Eye (tissue), 1 donor: ENCODE measurements around the gene PPFIA3.
A peak's percentile ranks its signal among the peaks of the same experiment; 100 is the strongest.
"Not testable (repeated sequence)": the region's sequence is repeated elsewhere in the genome, so short reads cannot be mapped to it uniquely, and the experiment has no call there.

ENCODE experiments used
- DNase-seq: peaks from one replicate; pipeline ENCODE4 v3.0.0-alpha.2; 2015

The PPFIA3 gene

DNA sequence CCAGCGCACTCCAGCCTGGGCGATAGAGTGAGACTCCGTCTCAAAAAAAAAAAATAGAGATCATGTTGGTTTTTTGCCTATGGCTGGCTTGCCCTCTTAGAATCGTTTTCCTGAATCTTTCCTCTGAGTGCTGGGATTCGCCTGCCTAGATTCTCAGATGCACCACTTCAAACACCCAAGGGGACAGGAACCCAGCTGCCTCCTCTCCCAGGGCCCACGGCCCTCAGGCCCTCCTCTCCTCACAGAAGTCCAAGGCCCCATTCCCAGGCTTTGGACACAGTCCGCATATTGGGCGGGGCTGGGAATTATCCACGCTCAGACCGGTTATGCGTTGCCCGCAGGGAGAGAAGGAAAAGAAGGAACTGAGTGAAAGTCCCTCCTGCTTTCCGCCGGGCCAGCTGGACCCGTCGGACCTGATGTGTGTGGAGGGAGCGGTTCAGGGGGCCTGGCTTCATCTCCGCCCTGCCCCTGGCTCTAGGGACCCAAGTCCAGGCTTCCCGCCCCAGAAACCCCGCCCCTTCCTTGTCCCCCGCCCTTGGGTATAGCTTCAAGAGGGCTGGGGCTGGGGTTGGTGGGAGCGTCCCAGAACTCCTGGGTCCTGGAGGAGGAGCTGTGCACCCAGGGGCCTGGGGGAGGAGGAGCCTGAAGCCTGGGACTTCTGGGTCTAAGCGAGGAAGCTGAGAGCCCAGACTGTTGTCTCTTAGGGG, 5.8 kb downstream of the PPFIA3 start:
- DNase-seq, result peak; percentile 51

- no peak for DNase-seq
Measured at GRCh38 chr19:49126575-49126974, 7.2 kb downstream of the PPFIA3 start.

DNA sequence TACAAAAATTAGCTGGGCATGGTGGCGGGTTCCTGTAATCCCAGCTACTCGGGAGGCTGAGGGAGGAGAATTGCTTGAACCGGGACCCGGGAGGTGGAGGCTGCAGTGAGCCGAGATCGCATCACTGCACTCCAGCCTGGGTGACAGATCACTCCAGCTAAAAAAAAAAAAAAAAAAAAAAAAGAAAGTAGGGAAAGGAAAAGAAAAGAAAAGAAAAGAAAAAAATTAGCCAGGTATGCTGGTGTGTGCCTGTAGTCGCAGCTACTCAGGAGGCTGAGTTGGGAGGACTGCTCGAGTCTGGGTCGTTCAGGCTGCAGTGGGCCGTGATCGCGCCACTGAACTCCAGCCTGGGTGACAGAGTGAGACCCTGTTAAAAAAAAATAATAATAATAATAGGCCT, 7.9 kb downstream of the PPFIA3 start:
- not testable (repeated sequence) for DNase-seq

- DNase-seq, result peak; percentile 99
Measured at GRCh38 chr19:49127674-49128544, 8.6 kb downstream of the PPFIA3 start.

DNA sequence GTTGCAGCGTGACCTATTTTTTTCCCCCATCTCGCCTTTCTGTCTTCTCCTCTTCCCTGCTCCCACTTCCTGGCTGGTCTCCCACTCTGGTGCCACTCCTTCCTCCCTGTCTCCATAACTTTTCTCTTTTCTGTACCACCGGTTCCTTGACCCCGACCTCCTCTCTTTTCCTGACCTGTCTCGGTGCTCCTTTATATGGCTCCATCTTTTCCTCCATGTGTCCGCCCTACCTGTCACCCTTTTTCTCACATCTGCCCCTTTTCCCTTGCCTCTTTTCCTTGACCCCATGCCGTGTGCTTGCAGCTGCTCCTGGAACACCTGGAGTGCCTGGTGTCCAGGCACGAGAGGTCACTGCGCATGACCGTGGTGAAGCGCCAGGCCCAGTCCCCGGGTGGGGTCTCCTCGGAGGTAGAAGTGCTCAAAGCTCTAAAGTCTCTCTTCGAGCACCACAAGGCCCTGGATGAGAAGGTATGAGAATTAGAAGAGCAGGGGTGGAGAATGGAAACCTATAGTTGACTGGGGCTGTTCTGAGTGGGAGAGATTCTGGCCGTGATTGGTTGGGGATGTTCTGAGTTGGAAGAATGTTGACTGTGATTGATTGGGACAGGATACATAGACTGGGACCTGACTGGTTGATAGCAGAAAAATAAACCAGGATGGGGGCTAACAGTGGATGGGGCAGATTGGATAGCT, 9.3 kb downstream of the PPFIA3 start:
- DNase-seq, result no peak

DNA sequence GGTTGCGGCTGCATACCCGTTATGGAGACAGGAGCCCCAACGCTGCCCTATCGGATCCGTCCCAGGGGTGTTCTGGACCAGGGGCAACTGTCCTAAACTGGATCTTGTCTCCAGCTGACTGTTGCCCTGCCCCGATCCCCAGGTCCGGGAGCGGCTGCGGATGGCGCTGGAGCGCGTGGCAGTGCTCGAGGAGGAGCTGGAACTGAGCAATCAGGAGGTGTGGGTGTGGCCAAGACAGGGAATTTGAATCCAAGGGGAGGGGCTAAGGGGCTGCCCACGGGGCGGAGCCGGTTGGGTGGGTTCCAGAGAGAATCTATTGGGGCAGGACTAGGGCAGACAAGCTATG, 9.9 kb downstream of the PPFIA3 start:
- DNase-seq, result no peak

GRCh38 chr19:49130325-49130724, 11.0 kb downstream of the PPFIA3 start:
- no peak for DNase-seq

DNA sequence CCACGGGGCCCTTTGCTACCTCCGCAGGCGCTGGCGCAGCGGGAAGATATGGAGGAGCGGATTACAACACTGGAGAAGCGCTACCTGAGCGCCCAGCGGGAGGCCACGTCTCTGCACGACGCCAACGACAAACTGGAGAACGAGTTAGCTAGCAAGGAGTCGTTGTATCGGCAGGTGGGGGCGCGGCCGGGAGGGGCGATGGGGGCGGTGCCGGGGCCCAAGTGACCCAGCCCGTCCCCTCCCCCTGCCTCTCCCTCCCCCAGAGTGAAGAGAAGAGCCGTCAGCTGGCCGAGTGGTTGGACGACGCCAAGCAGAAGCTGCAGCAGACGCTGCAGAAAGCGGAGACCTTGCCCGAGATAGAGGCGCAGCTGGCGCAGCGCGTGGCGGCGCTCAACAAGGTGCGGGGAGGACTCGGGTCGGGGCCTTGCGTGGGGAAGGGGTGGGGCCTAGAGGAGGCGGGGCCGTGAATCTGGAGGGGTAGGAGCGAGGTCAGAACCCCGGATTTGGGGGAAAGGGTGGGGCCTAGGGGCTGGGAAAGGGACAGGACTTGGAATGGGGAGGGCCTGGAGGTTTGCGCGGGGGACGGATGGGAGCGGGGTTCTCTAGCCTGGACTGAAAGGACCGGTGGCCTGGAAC, 13.7 kb downstream of the PPFIA3 start:
- peak; percentile 51 for DNase-seq

- peak; percentile 92 for DNase-seq
Measured at GRCh38 chr19:49133621-49134454, 14.5 kb downstream of the PPFIA3 start.

- no peak for DNase-seq
Measured at GRCh38 chr19:49135686-49136085, 16.3 kb downstream of the PPFIA3 start.

GRCh38 chr19:49136771-49137171, 17.4 kb downstream of the PPFIA3 start:
- no peak for DNase-seq

- no peak for DNase-seq
Measured at GRCh38 chr19:49140951-49141350, 21.6 kb downstream of the PPFIA3 start.

DNA sequence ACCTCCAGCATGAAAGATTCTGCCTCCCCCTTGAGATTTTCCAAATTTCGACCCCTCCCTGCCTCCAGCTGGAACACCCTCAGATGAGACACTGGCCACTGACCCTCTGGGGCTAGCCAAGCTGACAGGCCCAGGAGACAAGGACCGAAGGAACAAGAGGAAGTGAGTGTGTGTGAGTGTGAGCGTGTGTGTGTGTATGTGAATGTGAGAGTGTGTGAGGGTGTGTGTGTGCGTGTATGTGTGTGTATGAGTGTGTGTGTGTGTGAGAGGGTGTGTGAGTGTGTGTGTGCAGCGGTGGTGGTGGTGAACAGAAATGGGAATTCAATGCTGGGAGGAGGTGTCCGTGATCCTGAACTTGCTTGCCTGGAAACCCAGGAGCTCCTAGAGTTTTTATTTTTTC, 22.0 kb downstream of the PPFIA3 start:
- no peak for DNase-seq

- DNase-seq, result peak; percentile 96
Measured at GRCh38 chr19:49142866-49143335, 23.6 kb downstream of the PPFIA3 start.

DNA sequence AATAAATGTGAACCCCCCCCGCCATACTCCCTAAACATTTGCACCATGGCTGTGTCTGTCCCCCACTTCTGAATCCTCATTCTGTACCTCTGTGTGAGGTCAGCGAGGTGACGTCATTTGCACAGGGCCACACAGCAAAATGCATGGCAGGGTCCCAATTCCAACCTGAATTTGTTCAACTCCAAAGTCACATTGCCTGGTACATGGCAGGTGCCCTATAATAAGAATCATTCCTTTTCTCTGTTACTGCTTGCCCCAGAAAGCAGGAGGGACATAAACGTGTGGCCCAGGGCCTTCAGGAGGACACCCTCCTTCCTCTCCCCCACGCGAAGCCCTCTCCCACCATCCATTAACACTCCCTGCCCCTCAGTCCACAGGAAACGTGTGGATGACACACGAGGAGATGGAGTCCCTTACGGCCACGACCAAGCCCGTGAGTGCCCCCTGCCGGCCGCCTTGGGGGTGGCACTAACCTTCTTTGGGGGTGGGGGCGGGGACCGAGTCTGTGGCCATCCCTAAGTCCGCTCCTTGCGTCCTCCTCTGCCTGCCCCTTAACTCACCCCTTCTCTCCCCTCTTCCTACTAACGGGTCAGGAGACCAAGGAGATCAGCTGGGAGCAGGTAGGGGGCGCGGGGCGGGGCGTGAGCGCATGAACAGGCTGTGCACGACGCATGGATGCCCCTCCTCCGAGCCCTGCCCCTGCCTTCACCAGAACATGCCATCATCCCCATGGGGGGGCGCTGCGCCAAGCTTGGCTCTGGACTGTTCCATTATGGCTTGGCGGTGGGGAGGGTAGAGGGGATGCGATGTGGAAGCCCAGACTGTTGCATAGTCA, 26.4 kb downstream of the PPFIA3 start:
- DNase-seq, result peak; percentile 95

DNA sequence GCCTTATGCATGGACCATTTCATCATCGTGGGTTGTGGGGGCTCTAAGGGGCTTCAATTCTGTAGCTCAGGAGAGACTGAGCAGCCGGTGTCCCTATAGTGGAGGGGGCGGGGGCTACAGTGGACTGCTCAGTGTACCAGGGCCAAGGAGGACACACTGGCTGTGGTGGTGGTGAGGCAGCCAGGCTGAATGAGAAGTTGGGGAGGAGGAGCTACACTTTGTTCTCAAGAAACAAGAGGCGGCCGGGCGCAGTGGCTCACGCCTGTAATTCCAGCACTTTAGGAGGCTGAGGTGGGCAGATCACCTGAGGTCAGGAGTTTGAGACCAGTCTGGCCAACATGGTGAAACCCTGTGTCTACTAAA, 27.0 kb downstream of the PPFIA3 start:
- not testable (repeated sequence) for DNase-seq

DNA sequence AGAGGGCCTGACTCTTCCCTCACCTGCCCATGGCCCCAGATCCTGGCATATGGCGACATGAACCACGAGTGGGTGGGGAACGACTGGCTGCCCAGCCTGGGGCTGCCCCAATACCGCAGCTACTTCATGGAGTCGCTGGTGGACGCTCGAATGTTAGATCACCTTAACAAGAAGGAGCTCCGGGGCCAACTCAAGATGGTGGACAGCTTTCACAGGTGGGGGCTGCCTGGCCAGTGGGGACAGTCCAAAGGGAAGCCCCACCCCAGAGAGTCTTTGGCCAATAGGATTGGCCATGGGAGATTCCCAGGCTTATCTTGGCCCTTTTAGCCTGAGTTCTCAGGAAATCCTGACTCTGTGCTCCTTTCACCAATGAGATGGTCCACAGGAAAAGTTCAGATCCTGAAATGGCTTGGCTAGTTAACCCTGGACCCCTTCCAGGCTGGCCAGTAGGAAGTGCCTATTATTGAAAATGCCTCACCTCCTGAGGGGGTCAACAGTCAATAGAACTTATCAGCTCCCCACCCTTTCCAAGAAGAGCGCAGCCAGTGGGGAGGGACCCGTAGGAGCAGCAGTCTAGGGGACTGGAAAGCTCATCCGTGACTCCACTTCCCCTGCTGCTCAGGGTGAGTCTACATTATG, 28.8 kb downstream of the PPFIA3 start:
- no peak for DNase-seq

GRCh38 chr19:49148784-49149651, 29.7 kb downstream of the PPFIA3 start:
- peak; percentile 100 for DNase-seq

- DNase-seq, result peak; percentile 98
Measured at GRCh38 chr19:49149652-49150105, 30.3 kb downstream of the PPFIA3 start.
